Esophagus muscularis mucosa (tissue), 3 donors: ENCODE results near the gene SEPTIN10.

ENCODE experiments used
- CTCF ChIP-seq, 3 experiments: fragments of 200-600 bp in 2 of 3; fragments of 450-650 bp in 1 of 3; sonication (generic) in 2 of 3; IDR thresholded peaks; one replicate each; pipeline ENCODE4 v1.5.1; 2017 to 2019; ENCODE audit warnings: antibody characterized with exemption in 3 of 3, mild to moderate bottlenecking in 2 of 3, moderate library complexity in 1 of 3
- POLR2AphosphoS5 ChIP-seq, 2 donors: sonication (generic); formaldehyde crosslinking; IDR thresholded peaks; one replicate each; pipeline ENCODE4 v1.6.1; 2017; ENCODE audit warnings: antibody characterized with exemption in 2 of 2

- no peak for TF ChIP-seq CTCF (IDR thresholded peaks at IDR 0.05)
- no peak for TF ChIP-seq POLR2AphosphoS5 (IDR thresholded peaks at IDR 0.05)
These were observed 24.2 kb upstream of the SEPTIN10 start for GRCh38 chr2:109637749-109638570.
